Measurements from ENCODE around the gene CADPS. TPM values are rescaled to one million over a fixed set of nuclear protein-coding genes. Genes with fewer than 3 reads are reported as not detected.

The CADPS gene
- total RNA-seq, 1 experiment from 2014 or later = not detected

- Histone ChIP-seq H3K9me2 (replicated peaks; ENCODE audit: low read length) (no peaks in the 10 kb centered on the region), H3K27me3 (ENCODE audit: low read length) (no peaks in the 10 kb centered on the region), H3K4me1 (ENCODE audit: insufficient read depth, low read length) (no peaks in the 10 kb centered on the region), H3K79me2 (ENCODE audit: low read length) (no peaks in the 10 kb centered on the region), H2AFZ (ENCODE audit: low read length) (no peak overlapping the region), H4K20me1 (ENCODE audit: low read length) (no peaks in the 10 kb centered on the region), H3K4me2 (ENCODE audit: low read length) (no peak overlapping the region), H3K9me3 (ENCODE audit: low read length) (0 out of 2 replicates have a peak, but pooled peaks cover 6% of the 10 kb centered on the region), H3K9ac (ENCODE audit: low read length) (no peak overlapping the region), H3K4me3 (ENCODE audit: low read length) (no peak overlapping the region), H3K27ac (ENCODE audit: low read length) (no peak overlapping the region), H3K36me3 (ENCODE audit: low read depth, low read length) (no peaks in the 10 kb centered on the region), H3F3A (ENCODE audit: low read length, unreplicated experiment) (no peaks in the 10 kb centered on the region)
- BruUV-seq (replicated peaks) = no TSS peak
- POLR2A ChIA-PET (ENCODE audit: unreplicated experiment) = interaction anchor here (0.7 kb wide), 1 partner anchor 11 kb away, joined by 4 read pairs; no protein-coding TSS in a partner anchor
- intact Hi-C loops (cut with micrococcal nuclease) = no loop called here
- CTCF ChIA-PET = interaction anchor here (0.6 kb wide), 1 partner anchor 53 kb away, joined by 3 read pairs; no protein-coding TSS in a partner anchor
- no peak for TF ChIP-seq EZH2 (IDR thresholded peaks at IDR 0.05; ENCODE audit: low read length, unreplicated experiment)
- TF ChIP-seq EZH2phosphoT487 (IDR thresholded peaks at IDR 0.05; ENCODE audit: borderline replicate concordance, low read length) = no peak
- no peak for TF ChIP-seq CTCF (conservative IDR thresholded peaks at IDR 0.05; ENCODE audit: low read depth, low read length)
- ATAC-seq = no peak
- no peak for DNase-seq
Observed at GRCh38 chr3:62570888-62571287, 304.3 kb downstream of the CADPS start.

- Histone ChIP-seq H3K27me3 (ENCODE audit: low read length) (no peaks in the 10 kb centered on the region), H3K4me3 (ENCODE audit: low read length) (no peak overlapping the region), H3F3A (ENCODE audit: low read length, unreplicated experiment) (no peaks in the 10 kb centered on the region), H3K9me3 (ENCODE audit: low read length) (0 out of 2 replicates have a peak, but pooled peaks cover 6% of the 10 kb centered on the region), H3K4me1 (ENCODE audit: insufficient read depth, low read length) (no peaks in the 10 kb centered on the region), H3K36me3 (ENCODE audit: low read depth, low read length) (no peaks in the 10 kb centered on the region), H3K9ac (ENCODE audit: low read length) (no peak overlapping the region), H2AFZ (ENCODE audit: low read length) (no peak overlapping the region), H3K79me2 (ENCODE audit: low read length) (no peaks in the 10 kb centered on the region), H3K27ac (ENCODE audit: low read length) (no peak overlapping the region), H3K9me2 (replicated peaks; ENCODE audit: low read length) (no peaks in the 10 kb centered on the region), H3K4me2 (ENCODE audit: low read length) (no peak overlapping the region), H4K20me1 (ENCODE audit: low read length) (no peaks in the 10 kb centered on the region)
- DNase-seq (no peak), ATAC-seq (no peak)
- no peak for TF ChIP-seq EZH2phosphoT487 (IDR thresholded peaks at IDR 0.05; ENCODE audit: borderline replicate concordance, low read length)
- no peak for TF ChIP-seq EZH2 (IDR thresholded peaks at IDR 0.05; ENCODE audit: low read length, unreplicated experiment)
- no peak for TF ChIP-seq CTCF (conservative IDR thresholded peaks at IDR 0.05; ENCODE audit: low read depth, low read length)
- intact Hi-C loops (cut with micrococcal nuclease) = no loop called here
- ChIA-PET CTCF (no interaction called here), POLR2A (ENCODE audit: unreplicated experiment) (no interaction called here)
- BruUV-seq (replicated peaks) = no TSS peak
Observed at GRCh38 chr3:62569609-62570008, 305.6 kb downstream of the CADPS start.

GRCh38 chr3:62567097-62568021 lies 307.9 kb downstream of the CADPS start:
- BruUV-seq (replicated peaks) = no TSS peak
- CTCF ChIA-PET = no interaction called here
- H2AFZ ChIP-seq (ENCODE audit: low read length) = no peak overlapping the region

More at GRCh38 chr3:62567097-62568021, 307.9 kb downstream of the CADPS start:
- H3K4me3 ChIP-seq (ENCODE audit: low read length) = no peak overlapping the region
- H3K9ac ChIP-seq (ENCODE audit: low read length) = no peak overlapping the region
- H4K20me1 ChIP-seq (ENCODE audit: low read length) = no peaks in the 10 kb centered on the region
- intact Hi-C loops (cut with micrococcal nuclease) = no loop called here
- H3K4me1 ChIP-seq (ENCODE audit: insufficient read depth, low read length) = no peaks in the 10 kb centered on the region
- no peak overlapping the region for H3K27ac ChIP-seq (ENCODE audit: low read length)
- H3F3A ChIP-seq (ENCODE audit: low read length, unreplicated experiment) = no peaks in the 10 kb centered on the region
- POLR2A ChIA-PET (ENCODE audit: unreplicated experiment) = no interaction called here
- no peak for ATAC-seq
- no peaks in the 10 kb centered on the region for H3K9me2 ChIP-seq (replicated peaks; ENCODE audit: low read length)
- no peak for DNase-seq
- H3K79me2 ChIP-seq (ENCODE audit: low read length) = no peaks in the 10 kb centered on the region
- H3K9me3 ChIP-seq (ENCODE audit: low read length) = no peaks in the 10 kb centered on the region
- no peak for TF ChIP-seq CTCF (conservative IDR thresholded peaks at IDR 0.05; ENCODE audit: low read depth, low read length)
- no peak for TF ChIP-seq EZH2phosphoT487 (IDR thresholded peaks at IDR 0.05; ENCODE audit: borderline replicate concordance, low read length)
- TF ChIP-seq EZH2 (IDR thresholded peaks at IDR 0.05; ENCODE audit: low read length, unreplicated experiment) = no peak
- no peaks in the 10 kb centered on the region for H3K27me3 ChIP-seq (ENCODE audit: low read length)
- H3K36me3 ChIP-seq (ENCODE audit: low read depth, low read length) = no peaks in the 10 kb centered on the region
- no peak overlapping the region for H3K4me2 ChIP-seq (ENCODE audit: low read length)
